ENCODE data around the gene RMND1. TPM values are rescaled to one million over a fixed set of nuclear protein-coding genes. Genes with fewer than 3 reads are reported as not detected.

The RMND1 gene
- total RNA-seq, 1 donor from 2014 or later = 44.0 TPM

- H3K9me3 ChIP-seq (ENCODE audit: low read depth) = no peaks in the 10 kb centered on the region
- Mint-ChIP-seq H3K27me3 (ENCODE audit: insufficient read depth, low read depth) (no peaks in the 10 kb centered on the region), H3K9me3 (no peaks in the 10 kb centered on the region), H3K4me1 (no peaks in the 10 kb centered on the region), H3K27ac (no peak overlapping the region), H3K36me3 (peaks cover 14% of the 10 kb centered on the region), H3K4me3 (no peak overlapping the region)
- H3K36me3 ChIP-seq = peaks cover 3% of the 10 kb centered on the region
- no peak for TF ChIP-seq EZH2 (IDR thresholded peaks at IDR 0.05)
- TF ChIP-seq, protein P1, sequence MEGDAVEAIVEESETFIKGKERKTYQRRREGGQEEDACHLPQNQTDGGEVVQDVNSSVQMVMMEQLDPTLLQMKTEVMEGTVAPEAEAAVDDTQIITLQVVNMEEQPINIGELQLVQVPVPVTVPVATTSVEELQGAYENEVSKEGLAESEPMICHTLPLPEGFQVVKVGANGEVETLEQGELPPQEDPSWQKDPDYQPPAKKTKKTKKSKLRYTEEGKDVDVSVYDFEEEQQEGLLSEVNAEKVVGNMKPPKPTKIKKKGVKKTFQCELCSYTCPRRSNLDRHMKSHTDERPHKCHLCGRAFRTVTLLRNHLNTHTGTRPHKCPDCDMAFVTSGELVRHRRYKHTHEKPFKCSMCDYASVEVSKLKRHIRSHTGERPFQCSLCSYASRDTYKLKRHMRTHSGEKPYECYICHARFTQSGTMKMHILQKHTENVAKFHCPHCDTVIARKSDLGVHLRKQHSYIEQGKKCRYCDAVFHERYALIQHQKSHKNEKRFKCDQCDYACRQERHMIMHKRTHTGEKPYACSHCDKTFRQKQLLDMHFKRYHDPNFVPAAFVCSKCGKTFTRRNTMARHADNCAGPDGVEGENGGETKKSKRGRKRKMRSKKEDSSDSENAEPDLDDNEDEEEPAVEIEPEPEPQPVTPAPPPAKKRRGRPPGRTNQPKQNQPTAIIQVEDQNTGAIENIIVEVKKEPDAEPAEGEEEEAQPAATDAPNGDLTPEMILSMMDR (IDR thresholded peaks at IDR 0.05) = peak; percentile 20
- no peak for TF ChIP-seq EZH2phosphoT487 (IDR thresholded peaks at IDR 0.05)
- no peaks in the 10 kb centered on the region for H3F3A ChIP-seq (ENCODE audit: low read depth)
- H3K27ac ChIP-seq = no peak overlapping the region
- H3K9ac ChIP-seq = peak overlapping the region; percentile 28
- peaks cover 16% of the 10 kb centered on the region for H4K20me1 ChIP-seq (ENCODE audit: low read depth)
- no peaks in the 10 kb centered on the region for H3K27me3 ChIP-seq
- no peaks in the 10 kb centered on the region for H3K4me1 ChIP-seq
- no peak overlapping the region for H2AFZ ChIP-seq (replicated peaks)
- H3K4me3 ChIP-seq = no peak overlapping the region
- peaks cover 99% of the 10 kb centered on the region for H3K79me2 ChIP-seq (ENCODE audit: low read depth)
- no peak for DNase-seq (ENCODE audit: low spot score)
- no peak overlapping the region for H3K4me2 ChIP-seq
Observed at GRCh38 chr6:151440930-151441329, 11.0 kb downstream of the RMND1 start.

- Histone ChIP-seq H4K20me1 (ENCODE audit: low read depth) (peaks cover 16% of the 10 kb centered on the region), H3F3A (ENCODE audit: low read depth) (no peaks in the 10 kb centered on the region), H3K36me3 (peaks cover 3% of the 10 kb centered on the region), H3K9me3 (ENCODE audit: low read depth) (no peaks in the 10 kb centered on the region), H3K9ac (no peak overlapping the region), H3K4me2 (no peak overlapping the region), H3K4me3 (no peak overlapping the region), H3K79me2 (ENCODE audit: low read depth) (peaks cover 96% of the 10 kb centered on the region), H3K27ac (no peak overlapping the region), H3K27me3 (no peaks in the 10 kb centered on the region), H2AFZ (replicated peaks) (no peak overlapping the region), H3K4me1 (no peaks in the 10 kb centered on the region)
- Mint-ChIP-seq H3K27me3 (ENCODE audit: insufficient read depth, low read depth) (no peaks in the 10 kb centered on the region), H3K27ac (no peak overlapping the region), H3K4me1 (no peaks in the 10 kb centered on the region), H3K9me3 (no peaks in the 10 kb centered on the region), H3K4me3 (no peak overlapping the region), H3K36me3 (peaks cover 14% of the 10 kb centered on the region)
- DNase-seq (ENCODE audit: low spot score) = no peak
- TF ChIP-seq EZH2phosphoT487 (IDR thresholded peaks at IDR 0.05) (no peak), EZH2 (IDR thresholded peaks at IDR 0.05) (no peak)
- TF ChIP-seq, protein P1 (IDR thresholded peaks at IDR 0.05) = no peak
Observed at GRCh38 chr6:151440498-151440897, 11.4 kb downstream of the RMND1 start.

DNA sequence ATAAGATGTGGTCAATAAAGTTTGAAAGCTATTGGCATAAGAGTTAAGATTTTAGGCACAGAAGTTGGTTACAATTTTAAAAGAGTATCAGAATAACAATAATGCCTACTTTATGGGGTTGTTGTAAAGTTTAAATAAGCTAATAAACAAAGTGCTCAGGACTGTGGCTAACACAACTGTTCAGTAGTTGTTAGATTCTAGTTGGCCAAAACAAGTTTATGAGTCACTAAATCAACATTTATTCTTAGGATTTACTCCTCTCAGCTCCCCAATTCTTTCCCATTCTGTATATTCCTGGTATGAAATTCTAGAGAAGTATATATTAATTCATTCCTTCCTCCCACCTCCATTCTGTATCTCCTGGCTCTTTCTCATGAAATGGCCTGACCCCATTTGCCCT lies 14.5 kb downstream of the RMND1 start:
- Histone ChIP-seq H3K79me2 (ENCODE audit: low read depth) (peaks cover 74% of the 10 kb centered on the region), H3K9ac (no peak overlapping the region), H3K27me3 (no peaks in the 10 kb centered on the region), H2AFZ (replicated peaks) (no peak overlapping the region), H3K4me3 (no peak overlapping the region), H3K27ac (no peak overlapping the region), H3K4me2 (no peak overlapping the region), H3F3A (ENCODE audit: low read depth) (peaks cover 2% of the 10 kb centered on the region), H3K4me1 (no peaks in the 10 kb centered on the region), H3K36me3 (no peaks in the 10 kb centered on the region), H4K20me1 (ENCODE audit: low read depth) (peaks cover 12% of the 10 kb centered on the region), H3K9me3 (ENCODE audit: low read depth) (no peaks in the 10 kb centered on the region)
- Mint-ChIP-seq H3K27ac (no peak overlapping the region), H3K4me3 (no peak overlapping the region), H3K9me3 (no peaks in the 10 kb centered on the region), H3K4me1 (peaks cover 3% of the 10 kb centered on the region), H3K27me3 (ENCODE audit: insufficient read depth, low read depth) (no peaks in the 10 kb centered on the region), H3K36me3 (peaks cover 11% of the 10 kb centered on the region)
- DNase-seq (ENCODE audit: low spot score) = no peak
- no peak for TF ChIP-seq EZH2 (IDR thresholded peaks at IDR 0.05)
- TF ChIP-seq EZH2phosphoT487 (IDR thresholded peaks at IDR 0.05) = no peak
- TF ChIP-seq, protein P1 (IDR thresholded peaks at IDR 0.05) = no peak

All from neural progenitor cell (in vitro differentiated cells).